GM23248 (cell line): ENCODE results near the gene SETD2.

Source experiments
- EZH2 ChIP-seq: fragments of 200-600 bp; sonication (generic); IDR thresholded peaks from 2 replicates; pipeline ENCODE4 v1.6.1; 2018; ENCODE audit warnings: antibody characterized with exemption, mild to moderate bottlenecking; ENCODE audit not compliant: insufficient read depth, poor library complexity, severe bottlenecking
- EZH2phosphoT487 ChIP-seq: fragments of 200-600 bp; sonication (generic); IDR thresholded peaks from 2 replicates; pipeline ENCODE4 v1.6.1; 2018; ENCODE audit warnings: antibody characterized with exemption, moderate library complexity, mild to moderate bottlenecking, low read depth; ENCODE audit not compliant: insufficient read depth

GRCh38 chr3:47161983-47162696 is 1.8 kb downstream of the SETD2 start:
- TF ChIP-seq EZH2phosphoT487 (no peak), EZH2 (no peak)
